Gastrocnemius medialis (tissue), 4 donors: ENCODE data around the gene LAMB2.

ENCODE experiments used
- CTCF ChIP-seq, 5 experiments: fragments of 450-650 bp in 3 of 5; fragments of 200-600 bp in 2 of 5; sonication (generic) in 2 of 5; IDR thresholded peaks in 4 of 5; conservative IDR thresholded peaks in 1 of 5; 1 replicate in 4 of 5; 2 replicates in 1 of 5; pipeline ENCODE4 v1.5.1; 2016 to 2019; ENCODE audit warnings: antibody characterized with exemption in 5 of 5, mild to moderate bottlenecking in 3 of 5, moderate library complexity in 3 of 5
- POLR2A ChIP-seq, 2 donors: fragments of 450-650 bp; IDR thresholded peaks; one replicate each; pipeline ENCODE4 v1.6.1; 2017; ENCODE audit warnings: antibody characterized with exemption in 2 of 2, mild to moderate bottlenecking in 2 of 2, moderate library complexity in 2 of 2

GRCh38 chr3:49135499-49135898 is 2.6 kb upstream of the LAMB2 start:
- TF ChIP-seq POLR2A (IDR thresholded peaks at IDR 0.05) (no peak), CTCF (IDR thresholded peaks at IDR 0.05 in 4 of 5, conservative IDR thresholded peaks at IDR 0.05 in 1 of 5) (no peak)
